Measurements from ENCODE around the gene KISS1R.

GRCh38 chr19:939439-939838, 22.3 kb downstream of the KISS1R start:
- no peak for TF ChIP-seq CTCF (conservative IDR thresholded peaks at IDR 0.05 in 1 of 2, IDR thresholded peaks at IDR 0.05 in 1 of 2; ENCODE audit: low read depth in 1 of 2, low read length in 2 of 2)
- no peak for TF ChIP-seq EZH2 (IDR thresholded peaks at IDR 0.05; ENCODE audit: low read length, missing control alignments)

All from fibroblast of lung (primary cell).